Heart left ventricle (tissue), 16 donors: ENCODE measurements around the gene BMAL2. TPM values are rescaled to one million over a fixed set of nuclear protein-coding genes. Genes with fewer than 3 reads are reported as not detected.
A peak's percentile ranks its signal among the peaks of the same experiment; 100 is the strongest.

Source experiments
- ATAC-seq, 4 donors: fragments of 200-7000 bp; cut with Tn5 transposase; one replicate each; pipeline ENCODE4 v1.9.1; 2020 to 2022; ENCODE audit warnings: moderate library complexity in 4 of 4, mild to moderate bottlenecking in 3 of 4, moderate number of reproducible peaks in 1 of 4
- DNase-seq, 5 donors: peaks; one replicate each; pipeline ENCODE4 v3.0.0-alpha.2; 2020
- H3K27ac ChIP-seq, 12 donors: fragments of 200-600 bp; sonication (generic) in 4 of 12; one replicate each; pipeline versions ENCODE4 v1.5.0 to v1.8.0; 2016 to 2022; ENCODE audit warnings: mild to moderate bottlenecking in 2 of 12
- H3K27me3 ChIP-seq, 9 donors: fragments of 200-600 bp; sonication (generic) in 2 of 9; one replicate each; pipeline versions ENCODE4 v1.5.1 to v1.8.0; 2016 to 2022; ENCODE audit warnings: mild to moderate bottlenecking in 3 of 9
- H3K36me3 ChIP-seq, 9 donors: fragments of 200-600 bp; sonication (generic) in 2 of 9; one replicate each; pipeline versions ENCODE4 v1.5.0 to v1.8.0; 2018 to 2022; ENCODE audit warnings: mild to moderate bottlenecking in 2 of 9
- H3K4me1 ChIP-seq, 12 donors: fragments of 200-600 bp; sonication (generic) in 4 of 12; one replicate each; pipeline versions ENCODE4 v1.5.0 to v1.8.0; 2016 to 2022; ENCODE audit warnings: mild to moderate bottlenecking in 3 of 12
- H3K4me3 ChIP-seq, 12 donors: fragments of 200-600 bp; sonication (generic) in 4 of 12; one replicate each; pipeline versions ENCODE4 v1.5.0 to v1.8.0; 2017 to 2022; ENCODE audit warnings: mild to moderate bottlenecking in 9 of 12, moderate library complexity in 4 of 12
- H3K9me3 ChIP-seq, 12 donors: fragments of 200-600 bp; sonication (generic) in 4 of 12; one replicate each; pipeline versions ENCODE4 v1.5.0 to v1.8.0; 2016 to 2022; ENCODE audit warnings: mild to moderate bottlenecking in 1 of 12
- POLR2A ChIP-seq, 2 donors: fragments of 450-650 bp; IDR thresholded peaks; one replicate each; pipeline ENCODE4 v1.6.1; 2017; ENCODE audit warnings: antibody characterized with exemption in 2 of 2, mild to moderate bottlenecking in 2 of 2, moderate library complexity in 2 of 2
- WGBS, 4 donors: extraction: QIAGEN DNeasy Blood & Tissue Kit in 2 of 4; methylation state at CpG; one replicate each; pipeline versions ENCODE4 v1.1.5 to v1.1.7; 2013 to 2018; 5-methylcytosine and 5-hydroxymethylcytosine counted together
- intact Hi-C, 10 donors: fragments of 100-400 bp; cut with DNase I; formaldehyde crosslinking; loops; one replicate each; pipeline versions ENCODE4 v1.11.1 to v1.14.2; 2022
- long read RNA-seq, 3 donors: library from polyadenylated mRNA; unstranded; transcript quantifications; one replicate each; pipeline ENCODE4 v2.0.0, GENCODE V29; 2020 to 2021
- polyA plus RNA-seq, 2 donors: library from polyadenylated mRNA; stranded (reverse); fragments of 200-250 nt; gene quantifications; one replicate each; pipeline ENCODE4 v1.2.3, GENCODE V29; 2013
- total RNA-seq, 9 donors: library from RNA; depleted of rRNA in 2 of 9; stranded (reverse); fragments of >200 nt in 2 of 9; fragmentation: NEBNext Ultra II Directional in 3 of 9; extraction: Animal tissue kit (Norgen Biotek cat#: 25700) in 3 of 9; gene quantifications; one replicate each; pipeline versions ENCODE4 v1.1.0 to v1.2.4, GENCODE V29; 2016 to 2023
- TF ChIP-seq, protein P1 (sequence below), 12 donors: fragments of 200-600 bp; sonication (generic) in 4 of 12; IDR thresholded peaks; one replicate each; pipeline versions ENCODE4 v1.5.0 to v1.8.0; 2018 to 2022; ENCODE audit warnings: antibody characterized with exemption in 12 of 12, mild to moderate bottlenecking in 5 of 12
- donor health status: ischemic (EF 13 %, LVEDD 7.1; RV severe dilation, severe dysfunction).
- donor health status: healthy with polysubstance abuse.
- donor health status: DM: no; HTN: yes; CAD: no.
- donor health status: DM: no; HTN: no; CAD: no.
- donor health status: ischemic (EF 25% LVEDD 6.9; RV normal size, moderate dysfunction).
- donor health status: ischemic (EF 25% LVEDD 5.7; RV mildly dilated, moderate dysfunction).
- donor health status: healthy.
- donor health status: DM: yes; HTN: yes; CAD: no.
- donor health status: ischemic (EF 35%, LVEDD 5.7; RV mildly dilated, moderate dysfunction).
- donor health status: nonischemic (EF 11% LVEDD 7.7; RV severe dilation, severe dysfunction).
- donor health status: DM: yes; HTN: yes; CAD: no.
- donor health status: PGD.
- donor health status: ischemic (EF 29% LVEDD 5.4; RV normal size, mild dysfunction).
- donor health status: nonischemic (EF 23%, LVEDD 6.1; RV moderate dilation, normal function).

The BMAL2 gene, protein sequence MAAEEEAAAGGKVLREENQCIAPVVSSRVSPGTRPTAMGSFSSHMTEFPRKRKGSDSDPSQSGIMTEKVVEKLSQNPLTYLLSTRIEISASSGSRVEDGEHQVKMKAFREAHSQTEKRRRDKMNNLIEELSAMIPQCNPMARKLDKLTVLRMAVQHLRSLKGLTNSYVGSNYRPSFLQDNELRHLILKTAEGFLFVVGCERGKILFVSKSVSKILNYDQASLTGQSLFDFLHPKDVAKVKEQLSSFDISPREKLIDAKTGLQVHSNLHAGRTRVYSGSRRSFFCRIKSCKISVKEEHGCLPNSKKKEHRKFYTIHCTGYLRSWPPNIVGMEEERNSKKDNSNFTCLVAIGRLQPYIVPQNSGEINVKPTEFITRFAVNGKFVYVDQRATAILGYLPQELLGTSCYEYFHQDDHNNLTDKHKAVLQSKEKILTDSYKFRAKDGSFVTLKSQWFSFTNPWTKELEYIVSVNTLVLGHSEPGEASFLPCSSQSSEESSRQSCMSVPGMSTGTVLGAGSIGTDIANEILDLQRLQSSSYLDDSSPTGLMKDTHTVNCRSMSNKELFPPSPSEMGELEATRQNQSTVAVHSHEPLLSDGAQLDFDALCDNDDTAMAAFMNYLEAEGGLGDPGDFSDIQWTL
- total RNA-seq: 10 to 100 TPM in 1 of 9 donors, 1 to 10 TPM in 8; 1.1 to 10.7 (median 2.9) TPM
- polyA plus RNA-seq: 1 to 10 TPM in 1 of 2 donors, under 1 TPM in 1; 0.30 to 1.6 TPM
- long read RNA-seq, donor 1, partial matches to known transcripts: 0 of 2 reads
- long read RNA-seq, donor 1, other reads (novel, unspliced or antisense): 0 of 2 reads
- long read RNA-seq, donor 2: 0 reads
- long read RNA-seq, donor 3, partial matches to known transcripts: 15 of 31 reads
- long read RNA-seq, donor 3, other reads (novel, unspliced or antisense): 14 of 31 reads

DNA sequence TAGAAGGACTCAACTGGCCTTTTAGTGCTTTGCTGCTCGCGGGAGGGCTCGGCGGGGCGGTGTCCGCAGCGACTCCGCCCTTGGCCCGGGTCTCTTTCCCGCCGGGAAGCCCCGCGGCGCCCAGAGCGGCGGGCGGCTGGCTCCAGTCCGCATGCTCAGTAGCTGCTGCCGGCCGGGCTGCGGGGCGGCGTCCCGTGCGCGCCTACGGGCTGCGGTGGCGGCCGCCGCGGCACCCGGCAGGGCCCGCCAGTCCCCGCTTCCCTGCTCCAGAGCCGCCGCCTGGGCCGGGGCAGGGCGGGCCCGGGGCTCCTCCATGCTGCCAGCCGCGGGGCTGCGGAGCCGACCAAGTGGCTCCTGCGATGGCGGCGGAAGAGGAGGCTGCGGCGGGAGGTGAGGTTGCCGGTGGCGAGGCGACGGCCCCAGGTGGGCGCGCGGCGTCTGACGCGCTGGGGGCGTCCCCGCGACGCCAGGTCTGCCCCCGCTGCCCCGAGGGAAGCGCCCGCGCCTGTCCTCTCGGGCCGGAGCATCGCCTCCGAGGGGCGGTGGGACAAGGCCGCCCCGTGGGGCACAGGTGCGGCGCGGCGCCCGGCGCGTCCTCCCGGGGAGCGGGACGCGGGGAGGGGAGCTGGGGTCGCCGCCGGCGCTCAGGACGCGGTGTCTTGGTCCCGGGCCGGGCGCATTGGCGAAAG is at the start of gene BMAL2:
Gene BMAL2 (plus strand): TSS at position 123 of the 689 bp plus-strand sequence. CDS start 237 bp downstream, at position 360.
- Histone ChIP-seq H3K27me3 (peaks cover 0 to 6% (median 0%) of the 10 kb centered on the region in 9 donors), H3K4me3 (peak within 1 kb of the TSS; percentile 55 to 78 (median 65)), H3K4me1 (peaks cover 0 to 30% (median 6%) of the 10 kb centered on the region in 12 donors), H3K9me3 (no peaks in the 10 kb centered on the region), H3K36me3 (peaks cover 0 to 6% (median 1%) of the 10 kb centered on the region in 9 donors), H3K27ac (peak within 1 kb of the TSS in 2 of 12 donors; percentile 5 to 78)
- DNase-seq (peak; percentile 27 to 68 (median 43)), ATAC-seq (peak in 3 of 4 donors; percentile 64 to 81 (median 80))
- TF ChIP-seq, protein P1, sequence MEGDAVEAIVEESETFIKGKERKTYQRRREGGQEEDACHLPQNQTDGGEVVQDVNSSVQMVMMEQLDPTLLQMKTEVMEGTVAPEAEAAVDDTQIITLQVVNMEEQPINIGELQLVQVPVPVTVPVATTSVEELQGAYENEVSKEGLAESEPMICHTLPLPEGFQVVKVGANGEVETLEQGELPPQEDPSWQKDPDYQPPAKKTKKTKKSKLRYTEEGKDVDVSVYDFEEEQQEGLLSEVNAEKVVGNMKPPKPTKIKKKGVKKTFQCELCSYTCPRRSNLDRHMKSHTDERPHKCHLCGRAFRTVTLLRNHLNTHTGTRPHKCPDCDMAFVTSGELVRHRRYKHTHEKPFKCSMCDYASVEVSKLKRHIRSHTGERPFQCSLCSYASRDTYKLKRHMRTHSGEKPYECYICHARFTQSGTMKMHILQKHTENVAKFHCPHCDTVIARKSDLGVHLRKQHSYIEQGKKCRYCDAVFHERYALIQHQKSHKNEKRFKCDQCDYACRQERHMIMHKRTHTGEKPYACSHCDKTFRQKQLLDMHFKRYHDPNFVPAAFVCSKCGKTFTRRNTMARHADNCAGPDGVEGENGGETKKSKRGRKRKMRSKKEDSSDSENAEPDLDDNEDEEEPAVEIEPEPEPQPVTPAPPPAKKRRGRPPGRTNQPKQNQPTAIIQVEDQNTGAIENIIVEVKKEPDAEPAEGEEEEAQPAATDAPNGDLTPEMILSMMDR (IDR thresholded peaks at IDR 0.05): no peak
- no peak for TF ChIP-seq POLR2A (IDR thresholded peaks at IDR 0.05)
- intact Hi-C loops: loop anchor here in 5 of 10 donors (10.0 kb wide), 3 partner anchors 322 to 342 kb away; no protein-coding TSS in a partner anchor
- WGBS, 4 donors: 1% methylated on average over 19 to 95 of the region's 96 CpGs

DNA sequence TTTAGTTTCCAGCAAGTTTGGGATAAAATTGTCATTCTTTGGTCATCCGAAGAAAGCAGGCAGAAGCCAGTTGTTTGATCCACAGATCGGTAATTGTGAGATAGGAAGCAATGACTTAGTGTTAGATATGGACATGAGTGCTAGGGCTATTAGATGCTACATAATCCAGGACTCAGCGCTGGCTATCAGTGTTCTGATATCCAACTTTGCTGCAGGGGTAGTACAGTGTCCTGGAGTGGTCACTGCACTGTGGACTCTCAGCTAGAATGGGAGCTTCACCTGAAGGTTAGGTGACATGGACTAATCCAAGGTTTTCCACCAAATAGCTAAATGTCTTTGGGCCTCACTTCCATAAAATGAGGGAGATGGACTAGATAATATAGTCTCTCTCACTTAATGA is 48.6 kb upstream of the BMAL2 start:
- 58 to 75% (median 64%) methylated on average over 3 of the region's 3 CpGs for WGBS, 4 donors
- TF ChIP-seq POLR2A (IDR thresholded peaks at IDR 0.05): no peak
- TF ChIP-seq, protein P1 (IDR thresholded peaks at IDR 0.05): no peak
- Histone ChIP-seq H3K4me1 (peaks cover 3 to 72% (median 51%) of the 10 kb centered on the region in 12 donors), H3K27ac (peak overlapping the region; percentile 49 to 80 (median 67)), H3K27me3 (no peaks in the 10 kb centered on the region), H3K36me3 (no peaks in the 10 kb centered on the region), H3K4me3 (no peak overlapping the region), H3K9me3 (no peaks in the 10 kb centered on the region)
- DNase-seq (no peak), ATAC-seq (peak; percentile 23 to 46 (median 34))
- intact Hi-C loops: loop anchor here in 3 of 10 donors (5.0 kb wide), 1 partner anchor 37 kb away; no protein-coding TSS in a partner anchor

DNA sequence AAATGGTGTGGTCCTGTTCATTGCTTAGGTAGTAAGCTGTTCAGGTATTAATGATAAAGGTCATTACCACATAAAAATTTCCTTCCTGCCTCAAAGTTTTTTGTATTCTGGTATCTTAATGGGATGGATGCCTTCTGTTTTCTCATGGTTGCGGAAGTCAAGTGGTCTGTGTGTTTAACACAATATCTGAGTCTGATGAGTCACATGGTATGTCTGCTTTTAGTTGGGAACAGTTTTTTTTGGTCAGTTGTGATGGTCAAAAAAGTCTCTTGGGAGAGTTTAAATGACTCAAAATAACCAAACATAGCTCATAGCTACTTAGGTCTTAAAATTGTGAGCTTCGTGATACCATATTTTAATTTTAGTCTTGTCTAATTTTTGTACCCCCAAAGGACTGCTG is 47.9 kb upstream of the BMAL2 start:
- Histone ChIP-seq H3K27ac (peak overlapping the region; percentile 49 to 80 (median 67)), H3K36me3 (no peaks in the 10 kb centered on the region), H3K27me3 (no peaks in the 10 kb centered on the region), H3K9me3 (no peaks in the 10 kb centered on the region), H3K4me3 (no peak overlapping the region), H3K4me1 (peaks cover 3 to 72% (median 51%) of the 10 kb centered on the region in 12 donors)
- intact Hi-C loops: loop anchor here in 6 of 10 donors (5.0 kb wide), 1 partner anchor 37 kb away; no protein-coding TSS in a partner anchor
- no peak for DNase-seq
- peak; percentile 50 to 86 (median 72) for ATAC-seq
- TF ChIP-seq, protein P1 (IDR thresholded peaks at IDR 0.05): no peak
- TF ChIP-seq POLR2A (IDR thresholded peaks at IDR 0.05): no peak
- WGBS, 4 donors: 13 to 33% (median 16%) methylated on average over 2 of the region's 2 CpGs
